LNCAP (cell line): Measurements from ENCODE around the gene MFNG.

Experiments
- CTCF ChIP-seq: fragments of 450-650 bp; IDR thresholded peaks from 2 replicates; pipeline ENCODE4 v1.5.1; 2017; ENCODE audit warnings: mild to moderate bottlenecking

MFNG gene

GRCh38 chr22:37525073-37525745 is 39.0 kb upstream of the MFNG start:
- no peak for TF ChIP-seq CTCF

GRCh38 chr22:37522482-37522881 is 36.3 kb upstream of the MFNG start:
- no peak for TF ChIP-seq CTCF

DNA sequence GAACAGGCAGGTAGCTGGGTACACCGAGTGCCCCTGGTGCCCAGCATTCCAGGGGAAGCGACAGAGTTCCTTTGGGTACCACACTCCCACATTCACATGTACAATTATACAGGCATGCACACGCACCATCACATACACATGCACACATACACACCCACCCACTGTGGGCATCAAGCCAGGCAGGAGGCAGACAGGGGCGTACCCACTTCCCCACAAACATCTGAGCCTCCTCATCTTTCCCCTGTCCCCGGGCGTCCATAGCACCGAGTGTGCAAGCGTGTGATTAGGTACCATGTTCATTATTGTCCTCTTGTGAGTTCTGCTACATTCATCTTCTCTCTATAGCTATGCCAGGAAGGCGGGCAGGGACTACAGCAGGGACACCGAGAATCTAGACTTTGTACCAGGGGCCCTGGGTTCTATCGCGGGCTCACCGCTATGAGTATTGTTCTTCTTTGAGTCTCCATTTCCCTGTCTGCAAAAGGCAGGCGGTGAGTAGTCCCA is 35.1 kb upstream of the MFNG start:
- TF ChIP-seq CTCF: no peak

- TF ChIP-seq CTCF: no peak
Measured at GRCh38 chr22:37520776-37521191, 34.6 kb upstream of the MFNG start.

- TF ChIP-seq CTCF: no peak
Measured at GRCh38 chr22:37519268-37520195, 33.3 kb upstream of the MFNG start, which contains the start of gene CARD10. Gene CARD10, minus strand, starts transcription at chr22:37519415. Its CDS starts 215 bp downstream, at chr22:37519200.

DNA sequence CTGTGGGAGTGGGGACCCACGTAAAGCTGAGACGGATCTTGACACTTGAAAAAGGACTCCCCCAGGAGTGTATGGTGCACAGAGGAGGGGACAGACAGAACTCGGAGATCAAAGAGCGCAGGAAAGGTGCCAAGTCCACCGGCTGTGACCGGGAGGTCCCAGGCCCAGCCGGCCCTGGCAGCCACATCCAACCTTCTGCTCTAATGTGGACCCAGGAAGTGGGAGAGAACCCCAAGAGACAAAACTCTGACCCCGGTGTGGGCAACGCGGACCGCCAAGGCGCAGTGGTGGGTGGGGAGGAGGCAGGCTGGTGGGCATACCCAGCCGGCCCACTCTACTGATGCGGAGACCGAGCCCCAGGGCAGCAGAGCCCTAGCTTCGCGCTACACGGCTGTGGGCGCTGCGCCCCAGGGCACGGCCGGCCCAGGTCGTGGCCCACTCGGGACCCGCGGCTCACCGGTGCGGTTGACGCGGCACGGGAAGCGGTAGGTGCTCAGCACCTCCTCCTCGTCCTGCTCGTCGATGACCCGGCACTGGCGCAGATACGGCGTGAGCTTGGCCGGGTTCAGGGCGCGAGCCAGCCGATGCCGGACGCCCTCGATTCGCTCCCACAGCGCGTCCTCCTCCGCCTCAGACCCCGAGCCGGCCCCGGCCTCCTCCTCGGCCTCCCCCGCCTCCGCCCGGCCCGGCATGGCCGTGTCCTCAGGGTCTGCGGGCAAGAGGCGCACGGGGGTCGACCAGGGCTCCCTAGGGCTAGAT is 32.5 kb upstream of the MFNG start:
- TF ChIP-seq CTCF: no peak

GRCh38 chr22:37517826-37518450 is 31.8 kb upstream of the MFNG start:
- TF ChIP-seq CTCF: no peak
